Thyroid gland (tissue), 4 donors: ENCODE results near the gene TFAP2D. TPM values are rescaled to one million over a fixed set of nuclear protein-coding genes. Genes with fewer than 3 reads are reported as not detected.

ENCODE experiments used
- DNase-seq, 2 donors: peaks; one replicate each; pipeline ENCODE4 v3.0.0-alpha.2; 2019
- H3K27ac ChIP-seq, 3 donors: fragments of 200-600 bp; sonication (generic); 1 replicate in 2 of 3; 2 replicates in 1 of 3; pipeline ENCODE4 v1.5.1; 2016 to 2019; ENCODE audit warnings: mild to moderate bottlenecking in 1 of 3, moderate library complexity in 1 of 3
- H3K27me3 ChIP-seq: fragments of 200-600 bp; sonication (generic); one replicate; pipeline ENCODE4 v1.5.1; 2019
- H3K36me3 ChIP-seq, 2 donors: fragments of 200-600 bp; sonication (generic); one replicate each; pipeline ENCODE4 v1.5.1; 2016 to 2019
- H3K4me1 ChIP-seq, 2 donors: fragments of 200-600 bp; sonication (generic); one replicate each; pipeline ENCODE4 v1.5.1; 2017 to 2019
- H3K4me3 ChIP-seq, 3 donors: fragments of 200-600 bp; sonication (generic); replicated peaks in 1 of 3; 1 replicate in 2 of 3; 2 replicates in 1 of 3; pipeline ENCODE4 v1.5.1; 2016; ENCODE audit warnings: mild to moderate bottlenecking in 1 of 3
- H3K9me3 ChIP-seq: fragments of 200-600 bp; sonication (generic); one replicate; pipeline ENCODE4 v1.5.1; 2017
- POLR2A ChIP-seq, 2 donors: fragments of 450-650 bp; IDR thresholded peaks; one replicate each; pipeline ENCODE4 v1.6.1; 2017; ENCODE audit warnings: antibody characterized with exemption in 2 of 2, mild to moderate bottlenecking in 2 of 2, moderate library complexity in 1 of 2
- WGBS, 2 donors: methylation state at CpG; one replicate each; pipeline ENCODE4 v1.1.5; 2017; 5-methylcytosine and 5-hydroxymethylcytosine counted together
- intact Hi-C: fragments of 100-400 bp; cut with DNase I; formaldehyde crosslinking; loops from one replicate; pipeline ENCODE4 v1.15.1; 2023
- total RNA-seq, 4 donors: library from RNA; depleted of rRNA; stranded (reverse); fragments of >200 nt; gene quantifications; one replicate each; pipeline ENCODE4 v1.2.3, GENCODE V29; 2016
- TF ChIP-seq, protein P1 (sequence below), 6 experiments: fragments of 200-600 bp in 3 of 6; fragments of 450-650 bp in 3 of 6; sonication (generic) in 3 of 6; IDR thresholded peaks; one replicate each; pipeline ENCODE4 v1.5.1; 2016 to 2019; ENCODE audit warnings: antibody characterized with exemption in 6 of 6, mild to moderate bottlenecking in 2 of 6, inconsistent platforms in 1 of 6, moderate library complexity in 1 of 6

Gene TFAP2D
- total RNA-seq, 4 donors from 2014 or later = not detected

GRCh38 chr6:50707652-50708300 lies 5.5 kb upstream of the TFAP2D start:
- Histone ChIP-seq H3K4me3 (no peak overlapping the region), H3K36me3 (no peaks in the 10 kb centered on the region), H3K9me3 (no peaks in the 10 kb centered on the region), H3K27me3 (no peaks in the 10 kb centered on the region), H3K27ac (no peak overlapping the region), H3K4me1 (no peaks in the 10 kb centered on the region)
- no peak for DNase-seq
- TF ChIP-seq, protein P1, sequence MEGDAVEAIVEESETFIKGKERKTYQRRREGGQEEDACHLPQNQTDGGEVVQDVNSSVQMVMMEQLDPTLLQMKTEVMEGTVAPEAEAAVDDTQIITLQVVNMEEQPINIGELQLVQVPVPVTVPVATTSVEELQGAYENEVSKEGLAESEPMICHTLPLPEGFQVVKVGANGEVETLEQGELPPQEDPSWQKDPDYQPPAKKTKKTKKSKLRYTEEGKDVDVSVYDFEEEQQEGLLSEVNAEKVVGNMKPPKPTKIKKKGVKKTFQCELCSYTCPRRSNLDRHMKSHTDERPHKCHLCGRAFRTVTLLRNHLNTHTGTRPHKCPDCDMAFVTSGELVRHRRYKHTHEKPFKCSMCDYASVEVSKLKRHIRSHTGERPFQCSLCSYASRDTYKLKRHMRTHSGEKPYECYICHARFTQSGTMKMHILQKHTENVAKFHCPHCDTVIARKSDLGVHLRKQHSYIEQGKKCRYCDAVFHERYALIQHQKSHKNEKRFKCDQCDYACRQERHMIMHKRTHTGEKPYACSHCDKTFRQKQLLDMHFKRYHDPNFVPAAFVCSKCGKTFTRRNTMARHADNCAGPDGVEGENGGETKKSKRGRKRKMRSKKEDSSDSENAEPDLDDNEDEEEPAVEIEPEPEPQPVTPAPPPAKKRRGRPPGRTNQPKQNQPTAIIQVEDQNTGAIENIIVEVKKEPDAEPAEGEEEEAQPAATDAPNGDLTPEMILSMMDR (IDR thresholded peaks at IDR 0.05) = no peak
- TF ChIP-seq POLR2A (IDR thresholded peaks at IDR 0.05) = no peak
- WGBS, 2 donors = 3 to 7% methylated on average over 15 to 27 of the region's 27 CpGs
- intact Hi-C loops = no loop called here

DNA sequence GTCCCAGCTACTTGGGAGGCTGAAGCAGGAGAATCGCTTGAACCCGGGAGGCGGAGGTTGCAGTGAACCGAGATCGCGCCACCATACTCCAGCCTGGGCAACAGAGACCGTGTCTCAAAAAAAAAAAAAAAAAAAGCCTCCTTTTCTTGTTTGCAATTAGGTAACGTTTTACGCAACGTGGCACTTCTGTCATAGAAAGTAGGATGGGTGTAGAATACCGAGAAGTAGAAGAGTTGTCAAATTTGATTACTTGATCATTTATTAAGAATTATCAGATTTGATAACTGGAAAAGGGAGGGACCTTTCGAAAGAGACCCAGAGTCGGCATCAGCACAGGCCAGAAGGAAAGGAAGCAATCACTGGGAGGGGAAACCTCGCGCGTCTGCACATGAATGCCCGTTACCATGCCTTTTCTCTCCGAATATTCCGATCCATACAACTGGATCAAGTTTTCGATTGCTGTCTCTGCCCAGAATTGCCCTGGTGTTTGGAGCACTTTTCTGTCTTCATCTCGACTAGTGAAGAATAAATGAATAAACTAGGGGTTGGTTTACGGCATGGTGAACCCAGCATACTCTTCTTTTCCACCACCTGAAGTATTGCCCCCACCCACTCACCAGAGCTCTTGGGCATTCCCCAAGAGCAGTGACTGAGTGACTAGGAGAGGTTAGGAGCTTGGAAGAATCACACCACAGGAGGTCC lies 4.5 kb upstream of the TFAP2D start:
- intact Hi-C loops = no loop called here
- no peaks in the 10 kb centered on the region for H3K27me3 ChIP-seq
- no peak overlapping the region for H3K4me3 ChIP-seq
- no peaks in the 10 kb centered on the region for H3K9me3 ChIP-seq
- WGBS, 2 donors = 11 to 16% methylated on average over 22 of the region's 22 CpGs
- DNase-seq = no peak
- no peaks in the 10 kb centered on the region for H3K4me1 ChIP-seq
- TF ChIP-seq, protein P1 (IDR thresholded peaks at IDR 0.05) = no peak
- TF ChIP-seq POLR2A (IDR thresholded peaks at IDR 0.05) = no peak
- H3K27ac ChIP-seq = no peak overlapping the region
- no peaks in the 10 kb centered on the region for H3K36me3 ChIP-seq

- 1 to 5% methylated on average over 6 of the region's 6 CpGs for WGBS, 2 donors
- intact Hi-C loops = no loop called here
Measured at GRCh38 chr6:50709366-50709734, 4.0 kb upstream of the TFAP2D start.

DNA sequence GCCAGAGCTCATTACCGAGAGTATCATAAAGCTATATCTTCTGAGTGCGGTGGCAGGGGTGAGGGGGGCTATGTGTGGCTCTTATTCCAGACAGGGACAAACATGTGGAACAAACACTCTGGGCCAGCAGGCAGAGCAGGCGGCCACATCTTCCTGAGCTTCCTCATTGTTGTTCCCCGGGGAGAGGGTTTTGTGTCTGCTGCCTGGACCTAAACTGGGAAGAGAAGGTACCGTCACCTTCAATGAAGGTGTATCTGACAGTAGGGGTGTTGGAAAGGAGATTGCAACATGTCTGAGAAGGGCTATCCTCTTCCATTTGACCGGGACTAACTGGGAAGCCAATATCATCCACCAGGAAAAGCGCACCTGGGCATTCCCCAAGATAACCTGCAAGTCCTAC lies 1.6 kb upstream of the TFAP2D start:
- intact Hi-C loops = no loop called here
- WGBS, 2 donors = 5 to 13% methylated on average over 6 to 7 of the region's 7 CpGs
- H3K27me3 ChIP-seq = no peaks in the 10 kb centered on the region

More at GRCh38 chr6:50709366-50709734, 4.0 kb upstream of the TFAP2D start:
- no peak for DNase-seq
- Histone ChIP-seq H3K4me3 (no peak overlapping the region), H3K36me3 (no peaks in the 10 kb centered on the region), H3K4me1 (no peaks in the 10 kb centered on the region), H3K9me3 (no peaks in the 10 kb centered on the region), H3K27ac (no peak overlapping the region), H3K27me3 (no peaks in the 10 kb centered on the region)
- TF ChIP-seq, protein P1 (IDR thresholded peaks at IDR 0.05) = no peak
- TF ChIP-seq POLR2A (IDR thresholded peaks at IDR 0.05) = no peak

GRCh38 chr6:50712291-50712690 lies 1.0 kb upstream of the TFAP2D start:
- TF ChIP-seq POLR2A (IDR thresholded peaks at IDR 0.05) = no peak
- TF ChIP-seq, protein P1 (IDR thresholded peaks at IDR 0.05) = no peak
- 0 to 3% methylated on average over 2 of the region's 2 CpGs for WGBS, 2 donors
- Histone ChIP-seq H3K4me3 (no peak overlapping the region), H3K27ac (no peak overlapping the region), H3K27me3 (no peaks in the 10 kb centered on the region), H3K36me3 (no peaks in the 10 kb centered on the region), H3K4me1 (no peaks in the 10 kb centered on the region), H3K9me3 (no peaks in the 10 kb centered on the region)
- no peak for DNase-seq
- intact Hi-C loops = no loop called here

More for the DNA sequence above, 1.6 kb upstream of the TFAP2D start:
- no peak overlapping the region for H3K27ac ChIP-seq
- no peaks in the 10 kb centered on the region for H3K36me3 ChIP-seq
- no peak overlapping the region for H3K4me3 ChIP-seq
- no peak for DNase-seq
- no peaks in the 10 kb centered on the region for H3K4me1 ChIP-seq
- TF ChIP-seq, protein P1 (IDR thresholded peaks at IDR 0.05) = no peak
- no peak for TF ChIP-seq POLR2A (IDR thresholded peaks at IDR 0.05)
- no peaks in the 10 kb centered on the region for H3K9me3 ChIP-seq
